SK-N-SH treated with all-trans-retinoic acid at 6 μM for 48 hours (cell line): ENCODE measurements around the gene PARD3.

Source experiments
- ATAC-seq: fragments of 200-7000 bp; cut with Tn5 transposase; 3 replicates; pipeline ENCODE4 v1.9.1; 2020; ENCODE audit warnings: mild to moderate bottlenecking, moderate library complexity
- ARNTL ChIP-seq: fragments of 450-650 bp; formaldehyde crosslinking; IDR thresholded peaks from 2 replicates; pipeline ENCODE4 v1.5.0; 2020; ENCODE audit warnings: low read depth, mild to moderate bottlenecking, moderate library complexity, borderline replicate concordance
- CSDC2 ChIP-seq: fragments of 250-450 bp; sonication (Bioruptor Pico); IDR thresholded peaks from 2 replicates; pipeline ENCODE4 v1.5.0; 2020; ENCODE audit warnings: mild to moderate bottlenecking, moderate library complexity
- ESRRG ChIP-seq: fragments of 250-450 bp; sonication (Bioruptor Pico); IDR thresholded peaks from 2 replicates; pipeline ENCODE4 v1.6.1; 2021; ENCODE audit warnings: mild to moderate bottlenecking
- ISL1 ChIP-seq: fragments of 250-450 bp; sonication (Bioruptor Pico); IDR thresholded peaks from 2 replicates; pipeline ENCODE4 v2.1.2; 2022; ENCODE audit warnings: mild to moderate bottlenecking, moderate library complexity
- OSR1 ChIP-seq: fragments of 250-450 bp; sonication (Bioruptor Pico); IDR thresholded peaks from 2 replicates; pipeline ENCODE4 v1.8.0; 2022; ENCODE audit warnings: moderate library complexity, mild to moderate bottlenecking, inconsistent platforms
- PPARA ChIP-seq: fragments of 250-450 bp; sonication (Bioruptor Pico); IDR thresholded peaks from 2 replicates; pipeline ENCODE4 v1.5.0; 2020; ENCODE audit warnings: mild to moderate bottlenecking, borderline replicate concordance
- RARB ChIP-seq: fragments of 250-450 bp; sonication (Bioruptor Pico); IDR thresholded peaks from 2 replicates; pipeline ENCODE4 v1.8.0; 2021; ENCODE audit warnings: mild to moderate bottlenecking, moderate library complexity
- SNAI2 ChIP-seq: fragments of 250-450 bp; sonication (Bioruptor Pico); IDR thresholded peaks from 2 replicates; pipeline ENCODE4 v1.5.0; 2020; ENCODE audit warnings: mild to moderate bottlenecking, moderate library complexity
- TCF4 ChIP-seq: fragments of 250-450 bp; sonication (Bioruptor Pico); IDR thresholded peaks from 2 replicates; pipeline ENCODE4 v1.8.0; 2021; ENCODE audit warnings: mild to moderate bottlenecking, moderate library complexity, borderline replicate concordance
- TOX ChIP-seq: fragments of 250-450 bp; sonication (Bioruptor Pico); IDR thresholded peaks from 2 replicates; pipeline ENCODE4 v1.8.0; 2021; ENCODE audit warnings: mild to moderate bottlenecking, moderate library complexity, borderline replicate concordance
- ZC3H10 ChIP-seq: fragments of 250-450 bp; sonication (Bioruptor Pico); IDR thresholded peaks from 2 replicates; pipeline ENCODE4 v1.5.1; 2021; ENCODE audit warnings: mild to moderate bottlenecking, moderate library complexity
- ZFP3 ChIP-seq: fragments of 250-450 bp; sonication (Bioruptor Pico); IDR thresholded peaks from 2 replicates; pipeline ENCODE4 v1.5.0; 2020; ENCODE audit warnings: mild to moderate bottlenecking, moderate library complexity
- ZFP30 ChIP-seq: fragments of 450-650 bp; formaldehyde crosslinking; IDR thresholded peaks from 2 replicates; pipeline ENCODE4 v1.5.0; 2022; ENCODE audit warnings: mild to moderate bottlenecking, moderate library complexity
- ZNF565 ChIP-seq: fragments of 450-650 bp; formaldehyde crosslinking; conservative IDR thresholded peaks from 2 replicates; pipeline ENCODE4 v1.5.0; 2020; ENCODE audit warnings: low read depth, mild to moderate bottlenecking, moderate library complexity
- ZNF70 ChIP-seq: fragments of 450-650 bp; formaldehyde crosslinking; IDR thresholded peaks from 2 replicates; pipeline ENCODE4 v1.5.0; 2020; ENCODE audit warnings: mild to moderate bottlenecking, moderate library complexity
- TF ChIP-seq, protein P1 (sequence below): fragments of 250-450 bp; sonication (Bioruptor Pico); IDR thresholded peaks from 2 replicates; pipeline ENCODE4 v1.8.0; 2021; ENCODE audit warnings: low read depth, mild to moderate bottlenecking, moderate library complexity, borderline replicate concordance
- TF ChIP-seq, protein P2 (sequence below): fragments of 250-450 bp; sonication (Bioruptor Pico); IDR thresholded peaks from 2 replicates; pipeline ENCODE4 v1.5.1; 2020; ENCODE audit warnings: low read depth, mild to moderate bottlenecking, moderate library complexity
- TF ChIP-seq, protein P3 (sequence below): fragments of 250-450 bp; sonication (Bioruptor Pico); IDR thresholded peaks from 2 replicates; pipeline ENCODE4 v1.8.0; 2020; ENCODE audit warnings: mild to moderate bottlenecking, moderate library complexity, borderline replicate concordance
- TF ChIP-seq, protein P4 (sequence below): fragments of 250-450 bp; sonication (Bioruptor Pico); IDR thresholded peaks from 2 replicates; pipeline ENCODE4 v1.5.1; 2021; ENCODE audit warnings: mild to moderate bottlenecking, moderate library complexity
- TF ChIP-seq, protein P5 (sequence below): fragments of 250-450 bp; sonication (Bioruptor Pico); IDR thresholded peaks from 2 replicates; pipeline ENCODE4 v1.5.0; 2020; ENCODE audit warnings: mild to moderate bottlenecking, moderate library complexity

Gene PARD3

DNA sequence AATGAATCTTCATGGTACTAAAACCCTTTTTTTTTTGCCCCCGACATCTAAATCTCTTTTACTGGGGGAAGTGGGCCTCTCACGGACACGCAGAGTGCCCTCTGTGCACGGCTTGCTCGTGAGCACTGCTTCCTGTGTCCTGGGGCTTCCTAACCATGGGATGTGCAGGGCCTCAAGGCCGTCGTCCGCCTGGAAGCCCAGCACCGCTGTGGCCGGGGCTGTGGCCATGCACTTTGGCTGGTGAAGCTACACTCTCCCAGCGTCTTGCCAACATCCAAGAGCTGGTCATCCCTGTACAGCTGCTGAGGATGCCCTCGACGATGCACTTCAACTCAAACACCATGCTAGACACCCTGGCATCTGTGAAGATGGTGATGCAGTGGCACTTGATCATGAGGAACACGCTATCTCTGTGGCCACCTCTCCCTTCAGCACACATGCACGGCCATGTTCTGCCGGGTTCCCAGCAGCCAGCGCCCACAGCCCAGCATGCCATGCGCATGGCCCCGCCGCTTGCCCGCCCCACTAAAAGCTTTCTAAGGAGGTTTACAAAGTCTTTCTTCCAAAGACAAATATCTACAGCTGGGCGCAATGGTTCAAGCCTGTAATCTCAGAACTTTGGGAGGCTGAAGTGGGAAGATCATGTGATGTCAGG is 326.5 kb downstream of the PARD3 start:
- no peak for ATAC-seq

DNA sequence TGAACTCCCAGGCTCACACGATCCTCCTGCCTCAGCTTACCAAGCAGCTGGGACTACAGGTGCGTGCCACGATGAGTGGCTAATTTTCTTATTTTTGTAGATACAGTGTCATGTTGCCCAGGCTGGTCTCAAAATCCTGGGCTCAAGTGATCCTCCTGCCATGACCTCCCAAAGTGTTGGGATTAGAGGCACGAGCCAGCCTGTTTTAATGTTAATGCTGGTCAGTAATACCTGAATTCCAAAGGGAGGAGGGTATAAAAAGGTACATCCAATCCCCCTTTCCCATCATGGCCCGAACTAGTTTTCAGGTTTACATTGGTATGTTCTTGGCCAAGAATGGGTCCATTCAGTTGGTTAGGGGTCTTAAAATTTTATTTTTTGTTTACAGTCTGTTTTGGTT is 329.1 kb downstream of the PARD3 start:
- ATAC-seq = no peak
- no peak for TF ChIP-seq TCF4 (CRISPR knock-in tag)
- TF ChIP-seq OSR1 = no peak
- TF ChIP-seq ESRRG (CRISPR knock-in tag) = no peak
- no peak for TF ChIP-seq RARB
- TF ChIP-seq ZNF565 (CRISPR knock-in tag) = no peak
- no peak for TF ChIP-seq PPARA (CRISPR knock-in tag)
- TF ChIP-seq ZC3H10 (CRISPR knock-in tag) = no peak
- TF ChIP-seq, protein P1, sequence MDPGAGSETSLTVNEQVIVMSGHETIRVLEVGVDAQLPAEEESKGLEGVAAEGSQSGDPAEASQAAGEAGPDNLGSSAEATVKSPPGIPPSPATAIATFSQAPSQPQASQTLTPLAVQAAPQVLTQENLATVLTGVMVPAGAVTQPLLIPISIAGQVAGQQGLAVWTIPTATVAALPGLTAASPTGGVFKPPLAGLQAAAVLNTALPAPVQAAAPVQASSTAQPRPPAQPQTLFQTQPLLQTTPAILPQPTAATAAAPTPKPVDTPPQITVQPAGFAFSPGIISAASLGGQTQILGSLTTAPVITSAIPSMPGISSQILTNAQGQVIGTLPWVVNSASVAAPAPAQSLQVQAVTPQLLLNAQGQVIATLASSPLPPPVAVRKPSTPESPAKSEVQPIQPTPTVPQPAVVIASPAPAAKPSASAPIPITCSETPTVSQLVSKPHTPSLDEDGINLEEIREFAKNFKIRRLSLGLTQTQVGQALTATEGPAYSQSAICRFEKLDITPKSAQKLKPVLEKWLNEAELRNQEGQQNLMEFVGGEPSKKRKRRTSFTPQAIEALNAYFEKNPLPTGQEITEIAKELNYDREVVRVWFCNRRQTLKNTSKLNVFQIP = no peak
- no peak for TF ChIP-seq CSDC2 (CRISPR knock-in tag)
- TF ChIP-seq, protein P2, sequence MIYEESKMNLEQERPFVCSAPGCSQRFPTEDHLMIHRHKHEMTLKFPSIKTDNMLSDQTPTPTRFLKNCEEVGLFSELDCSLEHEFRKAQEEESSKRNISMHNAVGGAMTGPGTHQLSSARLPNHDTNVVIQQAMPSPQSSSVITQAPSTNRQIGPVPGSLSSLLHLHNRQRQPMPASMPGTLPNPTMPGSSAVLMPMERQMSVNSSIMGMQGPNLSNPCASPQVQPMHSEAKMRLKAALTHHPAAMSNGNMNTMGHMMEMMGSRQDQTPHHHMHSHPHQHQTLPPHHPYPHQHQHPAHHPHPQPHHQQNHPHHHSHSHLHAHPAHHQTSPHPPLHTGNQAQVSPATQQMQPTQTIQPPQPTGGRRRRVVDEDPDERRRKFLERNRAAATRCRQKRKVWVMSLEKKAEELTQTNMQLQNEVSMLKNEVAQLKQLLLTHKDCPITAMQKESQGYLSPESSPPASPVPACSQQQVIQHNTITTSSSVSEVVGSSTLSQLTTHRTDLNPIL (CRISPR knock-in tag) = no peak
- TF ChIP-seq, protein P3, sequence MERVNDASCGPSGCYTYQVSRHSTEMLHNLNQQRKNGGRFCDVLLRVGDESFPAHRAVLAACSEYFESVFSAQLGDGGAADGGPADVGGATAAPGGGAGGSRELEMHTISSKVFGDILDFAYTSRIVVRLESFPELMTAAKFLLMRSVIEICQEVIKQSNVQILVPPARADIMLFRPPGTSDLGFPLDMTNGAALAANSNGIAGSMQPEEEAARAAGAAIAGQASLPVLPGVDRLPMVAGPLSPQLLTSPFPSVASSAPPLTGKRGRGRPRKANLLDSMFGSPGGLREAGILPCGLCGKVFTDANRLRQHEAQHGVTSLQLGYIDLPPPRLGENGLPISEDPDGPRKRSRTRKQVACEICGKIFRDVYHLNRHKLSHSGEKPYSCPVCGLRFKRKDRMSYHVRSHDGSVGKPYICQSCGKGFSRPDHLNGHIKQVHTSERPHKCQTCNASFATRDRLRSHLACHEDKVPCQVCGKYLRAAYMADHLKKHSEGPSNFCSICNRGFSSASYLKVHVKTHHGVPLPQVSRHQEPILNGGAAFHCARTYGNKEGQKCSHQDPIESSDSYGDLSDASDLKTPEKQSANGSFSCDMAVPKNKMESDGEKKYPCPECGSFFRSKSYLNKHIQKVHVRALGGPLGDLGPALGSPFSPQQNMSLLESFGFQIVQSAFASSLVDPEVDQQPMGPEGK (CRISPR knock-in tag) = no peak
- TF ChIP-seq ISL1 = no peak
- TF ChIP-seq ZFP3 (CRISPR knock-in tag) = no peak
- TF ChIP-seq, protein P4, sequence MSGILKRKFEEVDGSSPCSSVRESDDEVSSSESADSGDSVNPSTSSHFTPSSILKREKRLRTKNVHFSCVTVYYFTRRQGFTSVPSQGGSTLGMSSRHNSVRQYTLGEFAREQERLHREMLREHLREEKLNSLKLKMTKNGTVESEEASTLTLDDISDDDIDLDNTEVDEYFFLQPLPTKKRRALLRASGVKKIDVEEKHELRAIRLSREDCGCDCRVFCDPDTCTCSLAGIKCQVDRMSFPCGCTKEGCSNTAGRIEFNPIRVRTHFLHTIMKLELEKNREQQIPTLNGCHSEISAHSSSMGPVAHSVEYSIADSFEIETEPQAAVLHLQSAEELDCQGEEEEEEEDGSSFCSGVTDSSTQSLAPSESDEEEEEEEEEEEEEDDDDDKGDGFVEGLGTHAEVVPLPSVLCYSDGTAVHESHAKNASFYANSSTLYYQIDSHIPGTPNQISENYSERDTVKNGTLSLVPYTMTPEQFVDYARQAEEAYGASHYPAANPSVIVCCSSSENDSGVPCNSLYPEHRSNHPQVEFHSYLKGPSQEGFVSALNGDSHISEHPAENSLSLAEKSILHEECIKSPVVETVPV (CRISPR knock-in tag) = no peak
- no peak for TF ChIP-seq ARNTL (CRISPR knock-in tag)
- no peak for TF ChIP-seq SNAI2 (CRISPR knock-in tag)
- no peak for TF ChIP-seq ZFP30

More for the DNA sequence above, 326.5 kb downstream of the PARD3 start:
- no peak for TF ChIP-seq TOX (CRISPR knock-in tag)
- no peak for TF ChIP-seq ZNF70 (CRISPR knock-in tag)
- no peak for TF ChIP-seq ZFP30
- no peak for TF ChIP-seq PPARA (CRISPR knock-in tag)

DNA sequence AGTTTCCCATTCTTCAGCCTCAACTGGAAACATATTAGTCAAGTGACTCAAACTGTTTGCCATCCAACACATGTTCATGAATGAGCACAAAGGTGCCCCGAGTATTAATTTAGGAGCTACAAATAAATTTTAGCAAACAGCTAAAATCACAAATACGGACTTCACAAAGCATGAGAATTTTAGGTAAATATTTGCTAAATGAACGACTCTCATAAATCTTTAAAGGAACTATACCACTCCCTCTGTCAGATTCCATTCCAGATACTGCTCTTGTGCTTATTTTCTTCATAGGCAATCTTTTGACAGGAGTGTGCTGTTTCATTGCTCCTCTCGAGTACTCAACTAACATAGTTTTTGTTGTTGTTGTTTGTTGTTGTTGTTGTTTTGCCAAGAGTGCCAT is 330.9 kb downstream of the PARD3 start:
- TF ChIP-seq, protein P3 (CRISPR knock-in tag) = no peak
- TF ChIP-seq CSDC2 (CRISPR knock-in tag) (no peak), ZNF70 (CRISPR knock-in tag) (no peak), ISL1 (no peak), TCF4 (CRISPR knock-in tag) (no peak), ZFP3 (CRISPR knock-in tag) (no peak)
- TF ChIP-seq, protein P5, sequence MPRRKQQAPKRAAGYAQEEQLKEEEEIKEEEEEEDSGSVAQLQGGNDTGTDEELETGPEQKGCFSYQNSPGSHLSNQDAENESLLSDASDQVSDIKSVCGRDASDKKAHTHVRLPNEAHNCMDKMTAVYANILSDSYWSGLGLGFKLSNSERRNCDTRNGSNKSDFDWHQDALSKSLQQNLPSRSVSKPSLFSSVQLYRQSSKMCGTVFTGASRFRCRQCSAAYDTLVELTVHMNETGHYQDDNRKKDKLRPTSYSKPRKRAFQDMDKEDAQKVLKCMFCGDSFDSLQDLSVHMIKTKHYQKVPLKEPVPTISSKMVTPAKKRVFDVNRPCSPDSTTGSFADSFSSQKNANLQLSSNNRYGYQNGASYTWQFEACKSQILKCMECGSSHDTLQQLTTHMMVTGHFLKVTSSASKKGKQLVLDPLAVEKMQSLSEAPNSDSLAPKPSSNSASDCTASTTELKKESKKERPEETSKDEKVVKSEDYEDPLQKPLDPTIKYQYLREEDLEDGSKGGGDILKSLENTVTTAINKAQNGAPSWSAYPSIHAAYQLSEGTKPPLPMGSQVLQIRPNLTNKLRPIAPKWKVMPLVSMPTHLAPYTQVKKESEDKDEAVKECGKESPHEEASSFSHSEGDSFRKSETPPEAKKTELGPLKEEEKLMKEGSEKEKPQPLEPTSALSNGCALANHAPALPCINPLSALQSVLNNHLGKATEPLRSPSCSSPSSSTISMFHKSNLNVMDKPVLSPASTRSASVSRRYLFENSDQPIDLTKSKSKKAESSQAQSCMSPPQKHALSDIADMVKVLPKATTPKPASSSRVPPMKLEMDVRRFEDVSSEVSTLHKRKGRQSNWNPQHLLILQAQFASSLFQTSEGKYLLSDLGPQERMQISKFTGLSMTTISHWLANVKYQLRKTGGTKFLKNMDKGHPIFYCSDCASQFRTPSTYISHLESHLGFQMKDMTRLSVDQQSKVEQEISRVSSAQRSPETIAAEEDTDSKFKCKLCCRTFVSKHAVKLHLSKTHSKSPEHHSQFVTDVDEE (CRISPR knock-in tag) = no peak
- TF ChIP-seq, protein P4 (CRISPR knock-in tag) = no peak
- TF ChIP-seq, protein P2 (CRISPR knock-in tag) = no peak
- ATAC-seq = no peak
